Measurements from ENCODE around the gene ASPG. TPM values are rescaled to one million over a fixed set of nuclear protein-coding genes. Genes with fewer than 3 reads are reported as not detected.

The ASPG gene
- not detected in 2 replicates for total RNA-seq (2014; rRNA removed; shearing (Covaris generic))

DNA sequence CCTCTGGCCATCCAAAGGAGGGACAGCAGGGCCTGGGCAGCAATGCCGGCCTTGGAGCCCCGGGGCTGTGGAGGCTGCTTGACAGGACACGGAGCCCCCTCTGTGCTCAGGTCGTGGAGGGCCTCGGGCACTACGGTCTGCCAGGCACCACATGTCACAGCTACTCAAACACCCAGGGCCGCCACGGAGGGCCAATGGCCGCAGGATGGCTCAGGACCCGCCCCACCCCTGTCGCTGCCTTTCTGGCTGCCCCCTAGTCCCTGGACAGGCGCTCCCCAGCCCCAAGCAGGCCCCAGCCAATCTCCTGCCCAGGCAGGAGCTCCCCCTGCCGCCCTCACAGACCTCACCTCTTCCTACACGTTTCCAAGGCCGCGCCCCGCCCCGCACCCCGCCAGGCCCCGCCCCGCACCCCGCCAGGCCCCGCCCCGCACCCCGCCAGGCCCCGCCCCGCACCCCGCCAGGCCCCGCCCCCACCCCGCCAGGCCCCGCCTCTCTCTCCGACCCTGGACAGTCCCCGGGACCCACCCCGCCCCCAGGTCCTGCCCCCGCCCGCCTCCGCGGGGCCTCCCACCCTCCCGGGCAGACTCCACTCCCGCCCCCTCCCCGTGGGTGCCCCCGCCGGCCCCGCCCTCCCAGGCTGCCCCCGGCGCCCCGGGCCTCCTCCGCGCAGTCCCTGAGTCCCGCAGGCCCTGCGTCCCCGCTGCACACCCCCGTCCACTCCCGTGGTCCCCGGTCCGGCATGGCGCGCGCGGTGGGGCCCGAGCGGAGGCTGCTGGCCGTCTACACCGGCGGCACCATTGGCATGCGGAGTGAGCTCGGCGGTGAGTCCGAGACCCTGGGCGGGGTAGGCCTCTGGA lies at the start of gene ASPG:
Gene ASPG, plus strand, starts transcription at position 669 of the 857 bp plus-strand sequence. Its CDS starts 71 bp downstream, at position 740.
- no peak for DNase-seq (ENCODE audit: low read depth)

DNA sequence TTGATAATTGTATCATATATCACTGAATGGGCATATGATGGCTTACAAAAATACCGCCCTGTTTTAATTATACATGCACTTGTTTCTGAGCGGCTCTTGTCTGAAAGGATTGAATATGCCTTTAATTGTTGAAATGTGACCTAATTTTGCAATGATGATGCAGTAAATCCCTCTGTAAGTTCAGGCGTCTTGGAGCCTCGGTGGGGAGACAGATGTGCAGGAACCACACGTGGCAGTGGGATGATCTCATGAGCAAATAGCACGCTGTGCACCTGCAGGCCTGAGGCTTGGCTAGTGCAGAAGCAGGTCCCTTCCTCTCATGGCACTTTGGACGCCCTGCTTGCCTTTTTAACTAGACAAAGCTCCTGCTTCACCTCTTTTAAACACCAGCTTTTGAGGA lies 49.3 kb upstream of the ASPG start:
- no peak for DNase-seq (ENCODE audit: low read depth)

DNA sequence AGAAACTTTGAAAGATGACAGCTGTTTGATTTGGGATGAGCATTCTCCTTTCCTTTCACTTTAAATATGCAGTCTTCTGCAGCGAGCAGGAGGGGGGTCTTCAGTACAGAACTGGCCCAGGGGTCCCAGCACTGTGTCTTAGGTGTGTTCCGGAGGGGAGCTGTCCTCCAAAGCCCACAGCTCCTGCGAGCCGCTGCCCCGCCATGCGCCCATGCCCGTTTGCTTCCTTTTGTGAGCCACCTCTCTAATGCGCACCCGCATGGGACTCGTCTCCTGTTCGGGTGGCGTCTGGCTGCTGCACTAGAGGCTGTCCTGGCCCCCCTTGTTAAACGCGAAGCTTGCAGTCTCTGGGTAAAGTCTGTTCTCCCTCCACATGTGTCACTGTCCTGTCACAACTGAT lies 48.4 kb upstream of the ASPG start:
- no peak for DNase-seq (ENCODE audit: low read depth)

DNA sequence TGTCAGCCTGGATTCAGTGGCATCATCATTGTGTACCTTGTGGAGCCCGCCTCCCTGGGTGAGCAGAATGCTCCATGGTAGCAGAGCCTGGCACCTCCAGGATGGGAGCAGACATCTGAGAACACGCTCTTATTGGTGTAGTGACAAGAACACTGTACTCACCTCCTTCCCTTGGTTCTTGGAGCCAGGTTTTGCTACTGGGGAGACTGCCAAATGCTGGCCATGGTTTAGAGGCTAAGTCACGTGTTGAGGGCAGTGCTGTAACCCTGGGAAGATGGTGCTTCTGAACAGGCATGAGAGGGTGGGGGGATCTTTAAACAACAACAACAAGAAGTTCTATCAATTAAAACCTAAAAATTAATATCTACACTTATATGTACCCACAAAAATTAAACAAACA lies 47.6 kb upstream of the ASPG start:
- DNase-seq (ENCODE audit: low read depth) = no peak

DNA sequence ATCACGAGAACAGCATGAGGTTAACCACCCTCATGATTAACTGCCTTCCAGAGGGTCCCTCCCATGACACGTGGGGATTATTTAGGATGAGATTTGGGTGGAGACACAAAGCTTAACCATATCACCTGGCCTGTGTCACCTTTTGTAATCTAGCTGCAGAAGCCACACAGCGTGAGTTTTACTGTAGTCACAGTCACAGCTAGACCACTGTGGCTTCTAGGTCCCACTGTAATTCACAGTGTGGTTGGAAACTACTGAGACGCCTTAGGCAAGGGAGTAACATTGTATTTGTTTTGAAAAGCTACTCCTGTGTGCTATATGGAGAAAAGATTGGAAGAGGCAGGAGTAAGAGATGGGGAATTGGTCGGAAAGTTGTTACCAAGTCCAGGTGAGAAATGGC lies 46.3 kb upstream of the ASPG start:
- no peak for DNase-seq (ENCODE audit: low read depth)

DNA sequence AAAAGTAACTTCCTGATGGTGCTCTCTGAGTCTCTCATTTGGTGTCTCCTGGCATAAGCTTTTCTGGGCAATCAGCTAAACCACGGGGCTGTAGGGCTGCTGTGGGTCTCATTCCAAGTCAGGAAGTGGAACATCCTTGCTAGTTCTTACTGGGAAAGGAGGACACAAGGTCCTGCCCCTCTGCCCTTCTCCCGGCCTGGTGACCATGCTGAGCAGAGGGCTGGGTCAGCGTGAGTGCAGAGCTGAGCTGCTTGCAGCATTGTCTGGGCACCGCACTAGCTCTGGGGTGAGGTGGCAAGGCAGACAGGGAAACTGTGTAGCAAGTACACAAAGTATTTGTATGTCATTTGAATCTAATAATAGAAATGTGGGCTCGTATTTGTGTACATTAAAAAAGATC lies 45.0 kb upstream of the ASPG start:
- no peak for DNase-seq (ENCODE audit: low read depth)

DNA sequence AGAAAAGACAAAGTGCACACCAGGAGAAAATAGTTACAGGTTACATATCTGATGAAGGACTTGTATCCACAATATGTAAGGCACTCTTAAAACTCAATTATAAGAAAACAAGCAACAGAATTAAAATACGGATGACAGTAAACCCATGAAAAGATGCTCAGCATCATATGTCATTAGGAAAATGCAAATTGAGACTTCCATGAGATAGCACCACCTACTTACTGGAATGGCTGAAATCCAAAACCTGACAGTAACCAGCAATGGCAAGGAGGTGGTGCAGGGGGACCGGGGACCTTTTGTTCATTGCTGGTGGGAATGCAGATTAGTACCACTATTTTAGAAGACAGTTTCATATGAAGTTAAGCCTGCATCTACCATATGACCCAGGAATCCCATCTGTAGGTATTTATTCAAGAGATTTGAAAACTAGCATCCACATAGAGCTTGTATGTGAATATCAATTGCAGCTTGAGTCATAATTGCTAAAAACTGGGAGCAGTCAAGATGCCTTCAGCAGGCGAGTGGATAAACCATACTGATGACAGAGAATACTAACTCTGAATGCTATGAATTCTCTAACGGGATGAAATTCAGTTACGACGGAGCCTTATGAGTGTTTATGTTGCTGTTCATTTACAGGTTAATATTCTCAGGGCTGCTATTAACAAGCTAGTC lies 43.9 kb upstream of the ASPG start:
- DNase-seq (ENCODE audit: low read depth) = no peak

DNA sequence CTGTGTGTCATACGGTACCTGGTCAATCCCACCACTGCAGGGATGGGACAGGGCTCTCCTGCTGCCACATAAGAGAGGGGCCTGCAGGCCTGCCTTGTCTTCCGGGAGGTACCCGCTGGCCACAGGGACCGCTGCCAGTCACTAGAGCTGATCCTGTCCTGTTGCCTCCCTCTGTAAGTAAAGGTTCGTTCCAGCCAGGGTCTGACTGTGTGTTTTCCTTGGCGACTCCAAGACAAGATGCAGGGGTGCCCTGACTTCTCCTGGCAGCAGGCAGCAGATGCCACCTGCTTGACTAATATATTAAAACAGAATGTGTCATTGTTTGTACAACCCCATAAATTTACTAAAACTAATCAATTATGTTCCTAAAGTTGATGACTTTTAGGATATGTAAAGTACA lies 41.5 kb upstream of the ASPG start:
- DNase-seq (ENCODE audit: low read depth) = no peak

DNA sequence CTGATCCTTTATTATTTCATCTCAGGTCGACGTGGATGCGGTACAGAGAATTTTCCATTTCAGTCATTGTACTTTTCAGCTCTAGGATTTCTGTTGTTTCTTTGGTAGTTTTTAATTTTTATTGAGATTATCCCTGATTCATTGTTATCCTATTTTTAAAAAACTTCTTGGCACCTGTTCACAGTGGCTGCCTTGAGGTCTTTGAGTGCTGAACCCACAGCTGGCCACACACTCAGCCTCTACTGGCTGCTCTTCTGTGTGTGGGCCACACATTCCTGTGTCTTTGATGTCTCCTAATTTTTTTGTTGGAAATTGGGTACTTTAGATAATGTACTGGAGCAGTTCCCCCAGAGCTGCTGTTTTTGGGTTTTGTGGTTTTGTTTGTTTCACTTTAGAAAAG lies 37.7 kb upstream of the ASPG start:
- DNase-seq (ENCODE audit: low read depth) = no peak

DNA sequence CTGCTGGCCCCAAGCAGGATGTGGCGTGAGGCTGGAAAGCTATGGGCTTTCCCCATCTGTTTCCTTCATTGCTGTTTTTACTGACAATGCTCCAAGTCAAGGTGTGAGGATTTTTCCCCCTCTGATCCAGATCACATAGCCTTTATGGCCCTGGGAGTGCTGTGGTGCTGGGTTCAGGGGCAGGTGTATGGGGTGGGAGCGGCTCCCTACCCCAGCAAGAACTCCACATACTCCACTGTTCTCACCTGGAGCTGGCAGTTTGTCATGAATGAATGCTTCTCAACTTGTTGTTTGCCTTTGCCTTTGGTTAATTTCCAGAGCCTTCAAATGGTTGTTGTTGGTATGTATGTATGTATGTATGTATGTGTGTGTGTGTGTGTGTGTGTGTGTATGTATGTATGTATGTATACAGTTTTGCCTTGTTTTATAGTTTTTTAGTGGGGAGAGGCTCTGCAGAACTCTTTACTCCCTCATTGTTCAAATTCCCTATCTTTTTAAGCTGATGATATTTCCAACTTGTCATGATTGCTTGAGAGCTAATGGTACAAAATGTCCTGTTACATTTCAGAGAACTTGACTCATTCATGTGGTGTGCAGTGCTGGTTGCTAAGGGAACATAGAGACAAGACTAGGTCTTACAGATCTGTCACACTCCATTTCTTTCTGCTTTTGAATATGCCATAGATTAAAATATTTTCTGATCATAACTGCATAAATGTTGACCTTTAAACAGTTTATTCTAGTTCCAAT lies 36.6 kb upstream of the ASPG start:
- no peak for DNase-seq (ENCODE audit: low read depth)

DNA sequence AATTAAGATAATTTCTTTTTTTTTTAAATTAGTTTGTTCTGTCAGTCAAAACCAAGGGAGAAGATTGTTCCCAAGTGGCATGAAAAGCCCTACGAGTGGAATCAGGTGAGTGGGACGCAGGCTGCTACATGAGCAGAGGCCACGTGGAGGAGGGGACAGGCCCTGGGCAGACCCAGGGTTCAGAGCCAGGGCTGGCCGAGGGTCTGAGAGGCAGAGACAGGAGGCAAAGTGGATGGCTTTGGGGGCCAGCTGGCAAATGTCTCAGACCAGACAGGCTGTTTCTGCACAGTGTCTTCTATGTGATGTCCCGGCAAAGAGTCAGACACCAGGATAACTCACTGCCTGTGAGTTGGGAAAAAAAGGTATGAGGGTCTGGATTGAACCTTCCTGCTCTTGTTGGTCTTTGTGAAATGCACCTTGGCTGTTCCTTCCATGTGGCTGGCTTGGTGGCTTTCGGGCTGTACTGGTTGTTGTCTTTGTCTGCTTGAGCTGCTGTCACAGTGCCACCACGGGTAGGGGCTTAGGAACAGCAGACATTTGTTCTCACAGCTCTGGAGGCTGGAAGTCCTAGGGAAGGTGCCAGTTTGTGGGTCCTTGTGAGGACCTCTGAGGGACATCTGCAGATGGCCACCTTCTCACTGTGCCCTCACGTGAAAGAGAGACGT lies 35.8 kb upstream of the ASPG start:
- DNase-seq (ENCODE audit: low read depth) = no peak

DNA sequence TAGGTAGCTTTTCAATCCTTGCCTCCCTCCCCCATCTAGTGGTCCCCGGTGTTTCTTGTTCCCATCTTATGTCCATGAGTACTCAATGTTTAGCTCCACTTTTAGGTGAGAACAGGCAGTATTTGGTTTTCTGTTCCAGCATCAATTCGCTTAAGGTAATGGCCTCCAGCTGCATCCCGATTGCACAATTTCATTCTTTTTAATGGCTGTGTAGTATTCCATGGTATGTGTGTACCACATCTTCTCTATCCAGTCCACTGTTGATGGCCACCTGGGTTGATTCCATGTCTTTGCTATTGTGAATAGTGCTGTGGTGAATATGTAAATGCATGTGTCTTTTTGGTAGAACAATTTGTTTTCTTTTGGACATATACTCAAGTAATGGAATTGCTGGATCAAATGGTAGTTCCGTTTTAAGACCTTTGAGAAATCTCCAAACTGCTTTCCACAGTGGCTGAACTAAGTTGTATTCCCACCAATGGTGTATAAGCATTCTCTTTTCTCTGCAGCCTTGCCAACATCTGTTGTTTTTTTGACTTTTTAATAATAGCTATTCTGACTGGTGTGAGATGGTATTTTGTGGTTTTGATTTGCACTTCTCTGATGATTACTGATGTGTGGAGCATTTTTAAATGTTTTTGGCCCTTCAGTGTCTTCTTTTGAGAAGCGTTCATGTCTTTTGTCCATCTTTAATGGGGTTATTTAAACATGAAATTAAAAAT lies 34.2 kb upstream of the ASPG start:
- no peak for DNase-seq (ENCODE audit: low read depth)

DNA sequence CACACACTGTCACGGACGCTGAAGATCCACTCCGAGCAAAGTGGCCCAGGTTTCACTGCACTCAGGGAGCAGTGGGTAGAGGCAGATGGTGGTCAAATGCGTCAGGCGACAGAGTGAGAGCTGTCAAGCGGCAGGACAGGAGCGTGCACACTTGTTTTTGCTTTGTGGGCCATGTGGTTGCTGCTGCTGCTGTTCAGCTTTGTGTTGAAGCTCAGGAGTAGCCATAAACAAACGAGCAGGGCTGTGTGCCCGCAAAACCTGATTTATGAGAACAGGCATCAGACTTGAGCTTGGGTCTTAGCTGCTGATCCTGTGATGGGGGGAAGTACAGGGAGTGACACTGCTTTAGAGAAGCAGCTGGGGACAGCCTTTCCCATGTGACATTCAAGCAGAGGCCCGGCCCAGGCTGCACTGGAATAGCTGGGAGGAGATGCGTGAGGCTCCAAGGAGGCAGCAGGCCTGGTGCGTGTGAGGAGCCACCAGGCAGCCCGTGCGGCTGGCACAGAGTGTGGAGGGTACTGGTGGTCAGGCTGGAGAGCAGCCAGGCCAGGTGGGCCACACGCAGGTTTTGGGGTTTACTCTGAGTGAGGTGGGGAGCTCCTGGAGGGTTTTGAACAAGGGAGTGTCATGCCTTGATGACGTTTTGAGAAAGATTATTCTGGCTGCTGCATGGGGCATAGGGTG lies 31.1 kb upstream of the ASPG start:
- DNase-seq (ENCODE audit: low read depth) = no peak

DNA sequence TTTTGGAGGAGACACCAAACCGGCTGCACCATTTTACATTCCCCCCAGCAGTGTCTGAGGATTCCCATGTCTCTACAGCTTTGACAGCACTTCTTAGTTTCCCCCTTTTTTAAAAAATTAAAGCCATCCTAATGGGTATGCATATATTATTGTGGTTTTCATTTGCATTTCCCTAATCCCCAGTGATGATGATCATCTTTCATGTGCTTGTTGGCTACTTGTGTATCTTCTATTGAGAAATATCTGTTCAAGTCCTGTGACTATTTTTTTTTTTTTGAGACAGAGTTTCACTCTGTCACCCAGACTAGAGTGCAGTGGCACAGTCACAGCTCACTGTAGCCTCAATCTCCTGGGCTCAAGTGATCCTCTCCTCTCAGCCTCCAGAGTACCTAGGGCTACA lies 23.2 kb upstream of the ASPG start:
- no peak for DNase-seq (ENCODE audit: low read depth)

DNA sequence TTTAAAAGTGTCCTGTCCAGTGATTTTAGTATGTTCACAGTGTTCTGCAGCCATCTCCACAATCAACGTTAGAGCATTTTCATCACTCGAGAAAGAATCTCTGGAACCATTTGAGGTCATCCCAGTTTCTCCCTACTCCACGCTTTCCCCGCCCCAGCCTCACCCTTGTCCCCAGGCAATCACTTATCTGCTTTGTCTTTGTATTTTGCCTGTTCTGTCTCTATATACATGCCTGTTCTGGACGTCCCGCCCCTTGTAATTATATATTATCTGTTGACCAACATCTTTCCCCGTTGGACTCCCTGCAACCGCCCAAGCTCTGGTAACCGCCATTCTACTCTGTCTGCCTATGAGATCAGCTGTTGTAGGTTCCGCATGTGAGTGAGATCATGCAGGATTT lies 21.5 kb upstream of the ASPG start:
- no peak for DNase-seq (ENCODE audit: low read depth)

DNA sequence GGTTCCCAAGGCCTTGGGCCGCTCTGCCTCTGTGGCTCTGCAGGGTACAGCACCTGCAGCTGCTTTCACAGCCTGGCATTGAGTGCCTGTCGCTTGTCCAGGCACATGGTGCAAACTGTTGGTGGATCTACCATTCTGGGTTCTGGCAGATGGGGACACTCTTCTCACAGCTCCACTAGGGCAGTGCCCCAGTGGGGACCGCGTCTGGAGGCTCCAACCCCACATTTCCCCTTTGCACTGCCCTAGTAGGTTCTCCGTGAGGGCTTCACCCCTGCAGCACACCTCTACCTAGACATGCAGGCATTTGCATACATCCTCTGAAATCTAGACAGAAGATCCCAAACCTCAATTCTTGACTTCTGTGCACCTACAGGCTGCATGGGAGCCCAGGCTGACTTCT lies 19.2 kb upstream of the ASPG start:
- no peak for DNase-seq (ENCODE audit: low read depth)

DNA sequence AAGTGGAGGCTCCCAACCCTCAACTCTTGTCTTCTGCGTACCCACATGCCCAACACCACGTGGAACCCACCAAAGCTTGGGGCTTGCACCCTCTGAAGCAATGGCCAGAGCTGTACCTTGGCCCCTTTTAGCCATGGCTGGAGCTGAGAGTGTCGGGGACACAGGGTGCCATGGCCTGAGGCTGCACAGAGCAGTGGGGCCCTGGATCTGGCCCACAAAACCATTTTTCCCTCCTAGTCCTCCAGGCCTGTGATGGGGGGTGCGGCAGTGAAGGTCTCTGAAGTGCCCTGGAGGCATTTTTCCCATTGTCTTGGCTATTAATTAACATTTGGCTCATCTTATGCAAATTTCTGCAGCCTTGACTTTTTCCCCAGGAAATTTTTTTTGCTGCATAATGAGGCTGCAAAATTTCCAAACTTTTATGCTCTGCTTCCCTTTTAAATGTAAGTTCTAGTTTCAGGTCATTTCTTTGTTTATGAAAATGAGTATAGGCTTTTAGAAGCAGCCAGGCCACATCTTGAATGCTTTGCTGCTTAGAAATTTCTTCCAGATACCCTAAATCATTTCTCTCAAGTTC lies 18.7 kb upstream of the ASPG start:
- no peak for DNase-seq (ENCODE audit: low read depth)

DNA sequence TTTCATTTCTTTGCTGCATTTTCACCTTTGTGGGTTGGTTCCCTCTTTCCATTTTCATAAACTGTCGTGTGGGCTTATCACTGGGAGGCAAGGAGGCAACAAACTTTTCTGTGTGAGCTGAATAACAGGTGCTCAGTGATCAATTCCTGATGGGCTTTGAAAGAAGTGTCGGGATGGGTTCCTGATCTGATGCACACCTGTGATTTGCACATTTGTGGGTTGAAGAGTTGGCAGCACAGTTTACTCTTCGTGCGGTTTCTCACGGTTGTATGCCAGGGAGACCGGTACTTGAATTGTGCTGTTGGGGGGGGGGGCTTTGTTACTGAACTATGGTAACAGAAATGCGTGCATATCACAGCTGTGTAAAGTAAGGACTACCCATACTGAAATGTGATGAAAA lies 16.0 kb upstream of the ASPG start:
- DNase-seq (ENCODE audit: low read depth) = no peak

DNA sequence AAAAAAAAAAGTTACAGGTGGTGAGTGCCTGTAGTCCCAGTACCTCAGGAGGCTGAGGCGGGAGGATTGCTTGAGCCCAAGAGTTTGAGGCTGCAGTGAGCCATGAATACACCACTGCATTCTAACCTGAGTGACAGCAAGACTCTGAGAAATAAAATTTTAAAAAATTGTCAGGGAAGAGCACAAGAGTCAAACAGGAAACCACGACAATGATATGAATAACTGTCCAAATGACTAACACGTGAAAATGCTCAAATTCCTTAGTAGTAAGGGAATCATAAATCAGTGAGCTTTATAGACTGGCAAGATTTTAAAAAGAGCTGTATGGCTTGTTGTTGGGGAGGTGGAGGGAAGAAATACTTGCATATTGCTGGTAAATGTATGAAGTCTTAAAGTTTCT lies 12.9 kb upstream of the ASPG start:
- DNase-seq (ENCODE audit: low read depth) = no peak

DNA sequence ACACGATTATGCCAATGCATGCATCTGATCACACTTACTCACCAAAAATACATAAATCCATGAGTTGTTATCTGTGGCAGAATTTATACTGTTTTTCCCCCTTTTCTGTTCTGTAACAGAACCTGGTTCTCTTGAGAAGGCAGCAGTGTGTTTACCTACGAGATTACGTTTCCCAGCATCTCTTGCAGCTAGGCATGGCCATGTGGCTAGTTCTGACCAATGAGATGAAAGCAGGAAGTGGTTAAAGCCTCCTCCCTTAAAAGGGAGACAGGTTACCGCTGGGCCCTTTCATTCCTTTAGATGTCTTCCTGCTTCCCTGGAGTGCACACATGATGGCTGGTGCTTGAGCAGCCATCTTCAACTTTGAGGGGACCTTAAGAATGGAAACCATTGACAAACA lies 11.7 kb upstream of the ASPG start:
- DNase-seq (ENCODE audit: low read depth) = no peak
